GM12878 (cell line): ENCODE data around the gene UBASH3A. TPM values are rescaled to one million over a fixed set of nuclear protein-coding genes. Genes with fewer than 3 reads are reported as not detected.
A peak's percentile ranks its signal among the peaks of the same experiment; 100 is the strongest.

ENCODE experiments used
- BCL11A ChIP-seq: IDR thresholded peaks from 2 replicates; pipeline ENCODE4 v1.6.1; 2011; ENCODE audit warnings: low read depth, low read length
- CBX3 ChIP-seq: fragments of 200-600 bp; sonication (generic); IDR thresholded peaks from 2 replicates; pipeline ENCODE4 v1.6.1; 2016; ENCODE audit warnings: low read depth, borderline replicate concordance
- ELK1 ChIP-seq: IDR thresholded peaks from 2 replicates; pipeline ENCODE4 v1.6.1; 2012; ENCODE audit warnings: low read depth, low read length, improper control_type of control experiment
- EP300 ChIP-seq, 2 experiments: fragments of 150-350 bp in 1 of 2; IDR thresholded peaks; 2 replicates each; pipeline ENCODE4 v1.6.1; 2011 to 2012; ENCODE audit warnings: low read depth in 2 of 2, low read length in 2 of 2, borderline replicate concordance in 1 of 2, improper control_type of control experiment in 1 of 2, inconsistent platforms in 1 of 2; ENCODE audit not compliant: control insufficient read depth in 1 of 2
- ETV6 ChIP-seq, 2 experiments: fragments of 450-650 bp in 1 of 2; IDR thresholded peaks in 1 of 2; conservative IDR thresholded peaks in 1 of 2; 2 replicates each; pipeline ENCODE4 v1.6.1; 2014; ENCODE audit warnings: antibody characterized with exemption in 1 of 2, borderline replicate concordance in 1 of 2, low read depth in 1 of 2, mild to moderate bottlenecking in 1 of 2, moderate library complexity in 1 of 2
- IRF5 ChIP-seq: fragments of 450-650 bp; IDR thresholded peaks from 2 replicates; pipeline ENCODE4 v1.6.1; 2017; ENCODE audit warnings: borderline replicate concordance
- KDM1A ChIP-seq: fragments of 200-600 bp; sonication (generic); IDR thresholded peaks from 2 replicates; pipeline ENCODE4 v1.6.1; 2016; ENCODE audit warnings: borderline replicate concordance
- KLF5 ChIP-seq: fragments of 450-650 bp; IDR thresholded peaks from 2 replicates; pipeline ENCODE4 v1.6.1; 2014; ENCODE audit warnings: mild to moderate bottlenecking; ENCODE audit not compliant: partially characterized antibody
- MTA2 ChIP-seq: fragments of 450-650 bp; IDR thresholded peaks from 2 replicates; pipeline ENCODE4 v1.6.1; 2016; ENCODE audit warnings: low read depth, mild to moderate bottlenecking, moderate library complexity
- NFIC ChIP-seq: IDR thresholded peaks from 2 replicates; pipeline ENCODE4 v1.6.1; 2012; ENCODE audit warnings: low read depth, mild to moderate bottlenecking, inconsistent platforms, low read length, moderate library complexity
- NFYB ChIP-seq: IDR thresholded peaks from 2 replicates; pipeline ENCODE4 v1.6.1; 2011; ENCODE audit warnings: low read depth, mild to moderate bottlenecking, low read length, improper control_type of control experiment, moderate library complexity; ENCODE audit not compliant: insufficient read depth
- RAD51 ChIP-seq: fragments of 450-650 bp; IDR thresholded peaks from 2 replicates; pipeline ENCODE4 v1.6.1; 2016; ENCODE audit warnings: moderate library complexity, mild to moderate bottlenecking, inconsistent platforms
- RELB ChIP-seq: fragments of 450-650 bp; IDR thresholded peaks from 2 replicates; pipeline ENCODE4 v1.6.1; 2017; ENCODE audit warnings: low read depth, mild to moderate bottlenecking, moderate library complexity
- ZBTB4 ChIP-seq: fragments of 450-650 bp; formaldehyde crosslinking; IDR thresholded peaks from 2 replicates; pipeline ENCODE4 v1.4.0; 2022; ENCODE audit warnings: mild to moderate bottlenecking, moderate library complexity
- ZBTB40 ChIP-seq: fragments of 450-650 bp; IDR thresholded peaks from 2 replicates; pipeline ENCODE4 v1.6.1; 2016; ENCODE audit warnings: mild to moderate bottlenecking, moderate library complexity, borderline replicate concordance
- polyA plus RNA-seq, 11 experiments: library from polyadenylated mRNA; depleted of rRNA in 4 of 11; unstranded in 6 of 11; stranded (reverse) in 5 of 11; fragments of >200 nt; fragmentation: Nextera tagmentation in 4 of 11; fragmentation: Illumina TruSeq in 1 of 11; extraction: Ambion mirVana in 4 of 11; extraction: Trizol in 1 of 11; gene quantifications; 1 replicate in 1 of 11; 2 replicates in 10 of 11; pipeline versions ENCODE4 v1.2.1 to v1.2.3, GENCODE V29; 2011 to 2016; ENCODE audit warnings: inconsistent platforms in 2 of 11, missing spikeins in 2 of 11, low read depth in 1 of 11
- total RNA-seq, 4 experiments: library from RNA; depleted of rRNA in 3 of 4; stranded (reverse); fragments of >200 nt in 3 of 4; fragmentation: Illumina TruSeq in 1 of 4; extraction: Trizol in 1 of 4; gene quantifications; 2 replicates each; pipeline versions ENCODE4 v1.2.1 to v1.2.3, GENCODE V29; 2013 to 2021

UBASH3A gene
- total and polyA plus RNA-seq, 10 of the 15 experiments (the other 5 are each of a cell fraction or from before 2014, with no cell fraction given), result 0.04 to 0.39 (median 0.23) TPM; not detected in 1

- no peak for TF ChIP-seq ZBTB4 (CRISPR knock-in tag)
- no peak for TF ChIP-seq ETV6 (conservative IDR thresholded peaks at IDR 0.05 in 1 of 2, IDR thresholded peaks at IDR 0.05 in 1 of 2; ENCODE audit: borderline replicate concordance in 1 of 2, low read depth in 1 of 2)
- TF ChIP-seq MTA2, result peak; percentile 50; the same call in 1 of the 2 replicates
- no peak for TF ChIP-seq NFYB
- TF ChIP-seq RELB, result peak; percentile 42; the same call in 1 of the 2 replicates
- TF ChIP-seq KLF5, result no peak
- peak; percentile 23; the same call in 1 of the 2 replicates for TF ChIP-seq IRF5
- peak; percentile 16; the same call in 1 of the 2 replicates for TF ChIP-seq BCL11A
- TF ChIP-seq CBX3, result no peak
- TF ChIP-seq KDM1A, result no peak
- no peak for TF ChIP-seq NFIC
- TF ChIP-seq EP300 (IDR thresholded peaks at IDR 0.05; ENCODE audit: borderline replicate concordance in 1 of 2, control insufficient read depth in 1 of 2, low read depth in 2 of 2, low read length in 2 of 2), result peak; percentile 34 to 54; a peak in 1 of 4 replicates
- no peak for TF ChIP-seq ZBTB40
- no peak for TF ChIP-seq ELK1
- TF ChIP-seq RAD51, result no peak
These were observed 63.7 kb downstream of the UBASH3A start (continued) for GRCh38 chr21:42467140-42467983.
